Choroid plexus epithelial cell (primary cell): ENCODE results near the gene GXYLT2.

Experiments
- DNase-seq: peaks from one replicate; pipeline ENCODE4 v3.0.0-alpha.2; 2010; ENCODE audit warnings: low read depth
- H3K4me3 ChIP-seq: 2 replicates; pipeline ENCODE4 v1.5.1; 2011; ENCODE audit warnings: low read depth, mild to moderate bottlenecking, control low read depth, low read length, moderate library complexity
- TF ChIP-seq, protein P1 (sequence below): conservative IDR thresholded peaks from 2 replicates; pipeline ENCODE4 v1.5.1; 2011; ENCODE audit warnings: low read depth, mild to moderate bottlenecking, control low read depth, inconsistent platforms, low read length, moderate library complexity

Gene GXYLT2

DNA sequence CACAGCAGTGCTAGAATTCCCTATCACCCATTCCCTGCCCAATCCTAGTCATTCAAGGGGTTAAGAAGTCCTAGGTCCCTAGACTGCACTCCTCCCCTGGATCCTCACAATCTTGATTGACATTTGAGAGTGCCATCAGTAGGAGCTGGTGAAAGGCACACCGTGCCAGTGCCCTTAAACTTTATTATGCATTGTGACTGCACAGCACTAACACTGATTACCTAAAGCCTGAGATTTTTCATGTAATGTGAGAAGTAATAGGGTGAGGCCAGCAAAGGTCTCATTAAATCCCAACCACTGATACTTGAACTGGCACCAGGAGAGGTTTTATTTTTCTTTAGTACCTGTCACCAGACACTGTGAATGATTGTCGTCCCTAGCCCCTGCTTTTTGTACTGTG is 16.3 kb downstream of the GXYLT2 start:
- no peak for DNase-seq
- TF ChIP-seq, protein P1, sequence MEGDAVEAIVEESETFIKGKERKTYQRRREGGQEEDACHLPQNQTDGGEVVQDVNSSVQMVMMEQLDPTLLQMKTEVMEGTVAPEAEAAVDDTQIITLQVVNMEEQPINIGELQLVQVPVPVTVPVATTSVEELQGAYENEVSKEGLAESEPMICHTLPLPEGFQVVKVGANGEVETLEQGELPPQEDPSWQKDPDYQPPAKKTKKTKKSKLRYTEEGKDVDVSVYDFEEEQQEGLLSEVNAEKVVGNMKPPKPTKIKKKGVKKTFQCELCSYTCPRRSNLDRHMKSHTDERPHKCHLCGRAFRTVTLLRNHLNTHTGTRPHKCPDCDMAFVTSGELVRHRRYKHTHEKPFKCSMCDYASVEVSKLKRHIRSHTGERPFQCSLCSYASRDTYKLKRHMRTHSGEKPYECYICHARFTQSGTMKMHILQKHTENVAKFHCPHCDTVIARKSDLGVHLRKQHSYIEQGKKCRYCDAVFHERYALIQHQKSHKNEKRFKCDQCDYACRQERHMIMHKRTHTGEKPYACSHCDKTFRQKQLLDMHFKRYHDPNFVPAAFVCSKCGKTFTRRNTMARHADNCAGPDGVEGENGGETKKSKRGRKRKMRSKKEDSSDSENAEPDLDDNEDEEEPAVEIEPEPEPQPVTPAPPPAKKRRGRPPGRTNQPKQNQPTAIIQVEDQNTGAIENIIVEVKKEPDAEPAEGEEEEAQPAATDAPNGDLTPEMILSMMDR: no peak
- H3K4me3 ChIP-seq: no peak overlapping the region

DNA sequence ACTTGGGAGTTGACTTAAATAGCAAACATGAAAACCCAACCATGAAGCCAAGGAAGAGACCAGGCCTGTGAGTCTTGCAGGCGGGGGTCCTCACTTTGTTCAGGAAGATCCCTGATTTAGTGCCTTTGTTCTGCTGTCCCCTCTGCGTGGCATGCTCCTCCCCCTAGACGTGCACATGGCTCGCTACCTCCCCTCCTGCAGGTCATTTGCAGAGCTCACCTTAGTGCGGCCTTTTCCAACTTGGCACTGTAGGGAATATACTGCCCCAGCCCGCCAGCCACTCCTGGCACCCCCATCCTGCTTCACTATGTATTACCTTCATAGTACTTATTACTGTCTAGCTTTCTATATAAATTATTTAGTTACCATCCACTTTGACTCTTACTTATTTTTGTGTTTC is 18.3 kb downstream of the GXYLT2 start:
- DNase-seq: no peak
- TF ChIP-seq, protein P1: no peak
- H3K4me3 ChIP-seq: no peak overlapping the region

DNA sequence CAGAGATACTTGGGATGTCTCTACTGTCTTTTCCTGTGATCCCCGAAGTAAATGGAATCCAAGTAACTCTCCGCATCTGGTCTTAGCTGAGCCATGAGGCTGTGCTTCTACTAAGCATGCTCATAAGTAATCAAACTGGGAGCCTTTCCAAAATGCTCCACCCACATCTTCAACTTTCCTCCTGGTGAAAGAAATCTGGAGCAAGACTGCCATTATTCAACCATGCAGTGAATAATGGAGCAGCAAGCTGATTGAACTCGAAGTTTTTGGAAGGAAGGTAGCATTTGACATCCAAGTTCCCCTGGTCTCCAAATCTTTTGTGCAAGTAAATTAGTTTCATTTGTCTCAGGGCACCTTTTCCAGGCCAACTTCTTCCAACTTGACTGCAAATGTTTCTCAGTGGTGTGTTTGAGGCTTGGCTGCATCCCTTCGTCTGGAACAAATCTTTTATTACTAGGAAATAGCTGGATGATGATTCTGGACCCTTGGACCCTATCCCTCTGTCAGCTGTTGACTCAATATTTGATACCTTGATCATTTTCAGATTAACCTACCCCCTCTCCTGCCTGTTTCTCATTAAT is 19.4 kb downstream of the GXYLT2 start:
- no peak overlapping the region for H3K4me3 ChIP-seq
- peak; percentile 52 for DNase-seq

DNA sequence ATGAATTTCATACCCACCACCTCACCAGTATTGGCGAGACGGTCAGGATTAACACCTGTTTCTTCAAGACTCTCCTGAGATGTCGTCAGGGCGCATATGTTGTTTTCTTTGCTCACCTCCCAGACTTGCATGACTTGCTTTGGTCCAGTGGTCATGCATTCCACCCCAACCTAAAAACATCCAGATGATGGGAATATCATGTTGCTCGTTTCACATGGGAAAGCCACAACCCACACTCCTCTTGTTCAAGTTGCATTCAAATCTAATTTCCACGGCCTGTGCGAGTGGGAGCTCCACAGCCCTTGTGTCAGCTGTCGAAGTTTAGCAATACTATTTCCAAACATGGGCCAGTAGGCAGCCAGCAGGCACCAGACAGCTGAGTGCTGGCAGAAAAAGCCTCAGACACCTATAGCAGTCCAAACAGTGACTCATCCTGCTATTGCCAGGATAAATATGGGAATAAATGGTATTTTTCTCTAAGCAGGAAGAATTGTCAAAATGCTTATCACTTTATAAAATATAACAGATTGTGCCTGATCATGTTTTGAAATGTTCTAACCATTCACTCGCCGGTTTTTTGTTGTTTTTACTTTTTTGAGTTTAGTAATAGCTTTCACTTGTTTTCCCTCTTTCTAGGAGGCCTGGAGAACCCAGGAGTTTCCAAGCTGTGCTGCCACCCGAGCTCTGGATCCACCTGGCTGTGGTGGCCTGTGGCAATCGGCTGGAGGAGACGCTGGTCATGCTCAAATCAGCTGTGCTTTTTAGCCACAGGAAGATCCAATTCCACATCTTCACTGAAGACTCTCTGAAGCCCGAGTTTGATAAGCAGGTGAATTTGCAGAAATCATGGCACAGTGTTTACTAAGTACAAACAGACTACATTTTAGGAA is 20.1 kb downstream of the GXYLT2 start:
- DNase-seq: peak; percentile 77
- no peak overlapping the region for H3K4me3 ChIP-seq
- TF ChIP-seq, protein P1: no peak

More for the DNA sequence above, 19.4 kb downstream of the GXYLT2 start:
- TF ChIP-seq, protein P1: no peak

DNA sequence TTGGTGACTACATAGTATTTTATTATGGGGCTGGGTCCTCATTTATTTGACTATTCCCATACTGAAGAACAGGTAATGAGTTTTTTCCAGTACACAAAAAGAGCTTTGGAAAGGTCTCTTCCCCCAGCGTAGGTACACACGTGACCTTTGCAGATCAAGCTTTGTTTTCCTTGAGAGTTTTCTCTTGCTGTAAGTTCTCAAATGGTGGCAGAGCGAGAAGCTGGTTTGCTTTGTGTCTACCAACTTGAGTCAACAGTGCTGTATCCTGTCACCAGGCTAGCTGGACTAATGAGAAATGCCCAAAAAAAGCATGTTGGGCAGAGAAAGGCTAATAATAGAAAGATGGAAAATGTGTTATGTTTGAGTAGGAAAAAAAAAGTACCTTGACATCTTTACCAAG is 21.7 kb downstream of the GXYLT2 start:
- TF ChIP-seq, protein P1: no peak
- H3K4me3 ChIP-seq: no peak overlapping the region
- DNase-seq: no peak

DNA sequence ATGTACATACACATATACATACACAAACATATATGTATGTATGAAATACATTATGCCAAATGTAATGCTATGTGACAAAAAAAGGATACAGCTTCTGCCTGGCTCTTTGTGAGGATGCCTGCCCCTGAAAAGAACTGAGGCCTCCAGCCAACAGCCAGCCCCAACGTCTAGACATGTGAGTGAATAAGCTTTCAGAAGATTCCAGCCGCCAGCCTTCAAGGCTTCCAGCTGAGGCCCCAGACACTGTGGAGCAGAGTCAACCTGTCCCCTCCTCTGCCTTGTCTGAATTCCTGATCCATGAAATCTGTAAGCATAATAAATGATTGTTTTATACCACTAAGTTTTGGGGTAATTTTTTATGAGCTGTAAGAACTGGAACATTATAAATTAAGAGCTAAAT is 24.7 kb downstream of the GXYLT2 start:
- TF ChIP-seq, protein P1: no peak
- H3K4me3 ChIP-seq: no peak overlapping the region
- DNase-seq: peak; percentile 58
